Measurements from ENCODE around the gene NOMO2.
"Not testable (repeated sequence)": the region's sequence is repeated elsewhere in the genome, so short reads cannot be mapped to it uniquely, and the experiment has no call there.

DNA sequence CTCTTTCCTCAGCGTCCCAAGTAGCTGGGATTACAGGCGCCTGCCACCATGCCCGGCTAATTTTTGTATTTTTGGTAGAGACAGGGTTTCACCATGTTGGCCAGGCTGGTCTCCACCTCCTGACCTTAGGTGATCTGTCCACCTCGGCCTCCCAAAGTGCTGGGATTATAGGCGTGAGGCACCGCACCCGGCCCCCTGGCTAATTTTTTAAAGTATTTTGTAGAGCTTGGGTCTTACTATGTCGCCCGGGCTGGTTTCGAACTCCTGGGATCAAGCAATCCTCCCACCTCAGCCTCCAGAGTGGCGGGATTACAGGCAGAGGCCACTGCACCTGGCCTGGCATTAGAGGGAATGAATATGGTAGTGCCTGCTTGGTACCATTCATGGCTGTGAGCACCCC is 33.9 kb upstream of the NOMO2 start:
- TF ChIP-seq, protein P1, sequence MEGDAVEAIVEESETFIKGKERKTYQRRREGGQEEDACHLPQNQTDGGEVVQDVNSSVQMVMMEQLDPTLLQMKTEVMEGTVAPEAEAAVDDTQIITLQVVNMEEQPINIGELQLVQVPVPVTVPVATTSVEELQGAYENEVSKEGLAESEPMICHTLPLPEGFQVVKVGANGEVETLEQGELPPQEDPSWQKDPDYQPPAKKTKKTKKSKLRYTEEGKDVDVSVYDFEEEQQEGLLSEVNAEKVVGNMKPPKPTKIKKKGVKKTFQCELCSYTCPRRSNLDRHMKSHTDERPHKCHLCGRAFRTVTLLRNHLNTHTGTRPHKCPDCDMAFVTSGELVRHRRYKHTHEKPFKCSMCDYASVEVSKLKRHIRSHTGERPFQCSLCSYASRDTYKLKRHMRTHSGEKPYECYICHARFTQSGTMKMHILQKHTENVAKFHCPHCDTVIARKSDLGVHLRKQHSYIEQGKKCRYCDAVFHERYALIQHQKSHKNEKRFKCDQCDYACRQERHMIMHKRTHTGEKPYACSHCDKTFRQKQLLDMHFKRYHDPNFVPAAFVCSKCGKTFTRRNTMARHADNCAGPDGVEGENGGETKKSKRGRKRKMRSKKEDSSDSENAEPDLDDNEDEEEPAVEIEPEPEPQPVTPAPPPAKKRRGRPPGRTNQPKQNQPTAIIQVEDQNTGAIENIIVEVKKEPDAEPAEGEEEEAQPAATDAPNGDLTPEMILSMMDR (IDR thresholded peaks at IDR 0.05) = not testable (repeated sequence)
- TF ChIP-seq POLR2A (IDR thresholded peaks at IDR 0.05) = not testable (repeated sequence)
